IMR-90 (cell line): Measurements from ENCODE around the gene TGDS. TPM values are rescaled to one million over a fixed set of nuclear protein-coding genes. Genes with fewer than 3 reads are reported as not detected.

Experiments used
- ATAC-seq: fragments of 200-7000 bp; cut with Tn5 transposase; 2 replicates; pipeline ENCODE4 v1.9.1; 2020; ENCODE audit warnings: low read depth, mild to moderate bottlenecking, moderate library complexity
- BruUV-seq: library from RNA; stranded (reverse); fragments of 400-500 nt; replicated peaks from 2 replicates; lab custom pipeline; 2021; lab: Mats Ljungman, UMichigan
- CTCF ChIA-PET: fragments of 300-600 bp; formaldehyde crosslinking; extraction: SDS; loops from one replicate; lab custom pipeline; 2021; ENCODE audit warnings: antibody characterized with exemption; lab: Yijun Ruan, JAX
- POLR2A ChIA-PET: fragments of 300-600 bp; sonication (Branson Sonifier 250); formaldehyde crosslinking; loops from one replicate; lab custom pipeline; 2022; ENCODE audit warnings: antibody characterized with exemption; ENCODE audit not compliant: unreplicated experiment; lab: Charles Lee
- DNase-seq: peaks from one replicate; pipeline ENCODE4 v3.0.0; 2013
- H2AFZ ChIP-seq: replicated peaks from 2 replicates; pipeline ENCODE3; 2013; ENCODE audit warnings: low read length, mild to moderate bottlenecking; ENCODE audit not compliant: poor library complexity
- H2AK5ac ChIP-seq: 2 replicates; pipeline ENCODE4 v1.6.1; 2013; ENCODE audit warnings: low read depth, low read length, inconsistent platforms
- H2AK9ac ChIP-seq: replicated peaks from 2 replicates; pipeline ENCODE3; 2013; ENCODE audit warnings: mild to moderate bottlenecking, low read depth, low read length, moderate library complexity; ENCODE audit not compliant: poor library complexity
- H2BK120ac ChIP-seq: 2 replicates; pipeline ENCODE4 v1.6.1; 2013; ENCODE audit warnings: low read depth, low read length, inconsistent platforms
- H2BK15ac ChIP-seq: 3 replicates; pipeline ENCODE4 v1.6.1; 2013; ENCODE audit warnings: low read depth, low read length, inconsistent platforms
- H2BK20ac ChIP-seq: 2 replicates; pipeline ENCODE4 v1.6.1; 2013; ENCODE audit warnings: low read depth, mild to moderate bottlenecking, inconsistent platforms, low read length, moderate library complexity
- H2BK5ac ChIP-seq: 2 replicates; pipeline ENCODE4 v1.6.1; 2013; ENCODE audit warnings: mild to moderate bottlenecking, low read depth, low read length, inconsistent platforms; ENCODE audit not compliant: poor library complexity, severe bottlenecking
- H3K14ac ChIP-seq: replicated peaks from 2 replicates; pipeline ENCODE4 v1.6.1; 2013; ENCODE audit warnings: low read depth, low read length, inconsistent platforms
- H3K18ac ChIP-seq: 2 replicates; pipeline ENCODE4 v1.6.1; 2013; ENCODE audit warnings: low read depth, low read length, control low read depth
- H3K23ac ChIP-seq: 2 replicates; pipeline ENCODE4 v1.6.1; 2013; ENCODE audit warnings: low read depth, low read length, inconsistent platforms
- H3K27ac ChIP-seq: 2 replicates; pipeline ENCODE4 v1.5.1; 2013; ENCODE audit warnings: mild to moderate bottlenecking, control low read depth, low read length; ENCODE audit not compliant: insufficient read depth
- H3K27me3 ChIP-seq: 2 replicates; pipeline ENCODE4 v1.6.1; 2013; ENCODE audit warnings: low read length; ENCODE audit not compliant: control insufficient read depth, insufficient read depth
- H3K36me3 ChIP-seq: 2 replicates; pipeline ENCODE4 v1.6.1; 2013; ENCODE audit warnings: low read length, mixed read lengths; ENCODE audit not compliant: control insufficient read depth, insufficient read depth
- H3K4ac ChIP-seq: 2 replicates; pipeline ENCODE4 v1.6.1; 2013; ENCODE audit warnings: low read depth, low read length, inconsistent platforms
- H3K4me1 ChIP-seq: 2 replicates; pipeline ENCODE4 v1.6.1; 2013; ENCODE audit warnings: low read length, mixed read lengths; ENCODE audit not compliant: control insufficient read depth, insufficient read depth
- H3K4me2 ChIP-seq: 2 replicates; pipeline ENCODE4 v1.6.1; 2013; ENCODE audit warnings: low read depth, mild to moderate bottlenecking, control low read depth, low read length, moderate library complexity
- H3K4me3 ChIP-seq: 2 replicates; pipeline ENCODE4 v1.5.1; 2013; ENCODE audit warnings: low read depth, mild to moderate bottlenecking, control low read depth, low read length, moderate library complexity; ENCODE audit not compliant: insufficient read depth
- H3K56ac ChIP-seq: 2 replicates; pipeline ENCODE4 v1.6.1; 2013; ENCODE audit warnings: low read length, inconsistent platforms; ENCODE audit not compliant: insufficient read depth; ENCODE audit errors: extremely low read depth
- H3K79me1 ChIP-seq, 2 experiments: 2 replicates each; pipeline ENCODE4 v1.6.1; 2013; ENCODE audit warnings: low read length in 2 of 2, inconsistent platforms in 1 of 2, low read depth in 1 of 2
- H3K9ac ChIP-seq: 2 replicates; pipeline ENCODE4 v1.6.1; 2013; ENCODE audit warnings: low read depth, low read length, control low read depth
- H3K9me1 ChIP-seq: 2 replicates; pipeline ENCODE4 v1.6.1; 2013; ENCODE audit warnings: low read length, inconsistent platforms; ENCODE audit not compliant: insufficient read depth
- H3K9me3 ChIP-seq: 2 replicates; pipeline ENCODE4 v1.6.1; 2013; ENCODE audit warnings: low read length; ENCODE audit not compliant: control insufficient read depth, insufficient read depth
- H4K20me1 ChIP-seq: 2 replicates; pipeline ENCODE4 v1.6.1; 2013; ENCODE audit warnings: low read length, inconsistent platforms; ENCODE audit not compliant: insufficient read depth
- H4K5ac ChIP-seq: 2 replicates; pipeline ENCODE4 v1.6.1; 2013; ENCODE audit warnings: mild to moderate bottlenecking, low read depth, low read length, control low read depth
- H4K8ac ChIP-seq, 2 experiments: 2 replicates each; pipeline ENCODE4 v1.6.1; 2013; ENCODE audit warnings: low read depth in 2 of 2, low read length in 2 of 2, control low read depth in 1 of 2, inconsistent platforms in 1 of 2
- H4K91ac ChIP-seq: 2 replicates; pipeline ENCODE4 v1.6.1; 2013; ENCODE audit warnings: low read depth, low read length, inconsistent platforms; ENCODE audit not compliant: insufficient read depth
- BHLHE40 ChIP-seq: fragments of 150-350 bp; IDR thresholded peaks from 2 replicates; pipeline ENCODE4 v1.6.1; 2016; ENCODE audit warnings: mild to moderate bottlenecking, low read depth, low read length
- MAFK ChIP-seq: IDR thresholded peaks from 2 replicates; pipeline ENCODE4 v1.6.1; 2012; ENCODE audit warnings: low read depth, low read length, improper control_type of control experiment
- MAZ ChIP-seq: IDR thresholded peaks from 2 replicates; pipeline ENCODE4 v1.6.1; 2012; ENCODE audit warnings: low read depth, mild to moderate bottlenecking, low read length, improper control_type of control experiment, moderate library complexity, borderline replicate concordance
- NFE2L2 ChIP-seq: fragments of 150-350 bp; IDR thresholded peaks from 2 replicates; pipeline ENCODE4 v1.6.1; 2016; ENCODE audit warnings: low read depth, mild to moderate bottlenecking, low read length
- POLR2A ChIP-seq: IDR thresholded peaks from 2 replicates; pipeline ENCODE4 v1.6.1; 2012; ENCODE audit warnings: mild to moderate bottlenecking, low read depth, low read length
- WGBS, 2 experiments: methylation state at CpG; one replicate each; pipeline versions ENCODE4 v1.1.5 to v1.1.7; 2013; ENCODE audit warnings: missing lambda C conversion rate in 2 of 2; ENCODE audit not compliant: insufficient read length in 1 of 2; ENCODE audit errors: extremely low coverage in 2 of 2; 5-methylcytosine and 5-hydroxymethylcytosine counted together
- dilution Hi-C: fragments of 300-500 bp; cut with HindIII; formaldehyde crosslinking; loops from one replicate; pipeline ENCODE4 v1.14.3; 2018; ENCODE audit warnings: low sequenced_read_pairs; ENCODE audit not compliant: unreplicated experiment
- in situ Hi-C: fragments of 300-500 bp; cut with MboI; formaldehyde crosslinking; loops from 3 replicates; pipeline ENCODE4 v1.14.3; 2019; ENCODE audit warnings: low sequenced_read_pairs, inconsistent platforms, mixed read lengths
- intact Hi-C: fragments of 100-400 bp; cut with micrococcal nuclease; formaldehyde crosslinking; loops from 2 replicates; pipeline ENCODE4 v1.10.0; 2022
- polyA plus RNA-seq, 3 experiments: library from polyadenylated mRNA; depleted of rRNA; stranded (reverse); fragments of >200 nt; gene quantifications; 2 replicates each; pipeline ENCODE4 v1.2.3, GENCODE V29; 2012; ENCODE audit warnings: low replicate concordance in 1 of 3
- total RNA-seq: library from RNA; depleted of rRNA; stranded (reverse); fragments of >200 nt; gene quantifications from 2 replicates; pipeline ENCODE4 v1.2.3, GENCODE V29; 2012
- TF ChIP-seq, protein P1 (sequence below): conservative IDR thresholded peaks from 2 replicates; pipeline ENCODE4 v1.5.1; 2012; ENCODE audit warnings: mild to moderate bottlenecking, low read depth, low read length, improper control_type of control experiment

TGDS gene
- total and polyA plus RNA-seq, 2 of the 4 experiments (the other 2 are of a cell fraction), result 9.6 to 15.6 TPM

GRCh38 chr13:94630858-94631257 lies 34.9 kb upstream of the TGDS start:
- POLR2A ChIA-PET, result no interaction called here
- H3K4me1 ChIP-seq, result no peaks in the 10 kb centered on the region
- dilution Hi-C loops, result no loop called here

More at GRCh38 chr13:94630858-94631257, 34.9 kb upstream of the TGDS start:
- Histone ChIP-seq H3K14ac (no peak overlapping the region), H3K36me3 (peaks cover 6% of the 10 kb centered on the region), H2AK5ac (no peak overlapping the region), H4K8ac (no peak overlapping the region), H4K5ac (no peak overlapping the region), H3K18ac (no peak overlapping the region), H4K91ac (no peak overlapping the region), H3K79me1 (no peaks in the 10 kb centered on the region), H3K56ac (no peak overlapping the region), H3K27me3 (no peaks in the 10 kb centered on the region), H3K9me3 (no peaks in the 10 kb centered on the region), H3K9ac (no peak overlapping the region), H2BK5ac (no peak overlapping the region), H2AK9ac (no peak overlapping the region), H3K4me3 (no peak overlapping the region), H3K27ac (no peak overlapping the region), H4K20me1 (no peaks in the 10 kb centered on the region), H2BK15ac (no peak overlapping the region), H2AFZ (no peak overlapping the region), H2BK20ac (no peak overlapping the region), H3K4me2 (no peak overlapping the region), H2BK120ac (no peak overlapping the region), H3K4ac (no peak overlapping the region), H3K9me1 (no peaks in the 10 kb centered on the region), H3K23ac (no peak overlapping the region)
- ATAC-seq (no peak), DNase-seq (no peak)
- CTCF ChIA-PET, result no interaction called here
- intact Hi-C loops, result no loop called here
- TF ChIP-seq MAZ (no peak), BHLHE40 (no peak), POLR2A (no peak), NFE2L2 (no peak), MAFK (no peak)
- TF ChIP-seq, protein P1, sequence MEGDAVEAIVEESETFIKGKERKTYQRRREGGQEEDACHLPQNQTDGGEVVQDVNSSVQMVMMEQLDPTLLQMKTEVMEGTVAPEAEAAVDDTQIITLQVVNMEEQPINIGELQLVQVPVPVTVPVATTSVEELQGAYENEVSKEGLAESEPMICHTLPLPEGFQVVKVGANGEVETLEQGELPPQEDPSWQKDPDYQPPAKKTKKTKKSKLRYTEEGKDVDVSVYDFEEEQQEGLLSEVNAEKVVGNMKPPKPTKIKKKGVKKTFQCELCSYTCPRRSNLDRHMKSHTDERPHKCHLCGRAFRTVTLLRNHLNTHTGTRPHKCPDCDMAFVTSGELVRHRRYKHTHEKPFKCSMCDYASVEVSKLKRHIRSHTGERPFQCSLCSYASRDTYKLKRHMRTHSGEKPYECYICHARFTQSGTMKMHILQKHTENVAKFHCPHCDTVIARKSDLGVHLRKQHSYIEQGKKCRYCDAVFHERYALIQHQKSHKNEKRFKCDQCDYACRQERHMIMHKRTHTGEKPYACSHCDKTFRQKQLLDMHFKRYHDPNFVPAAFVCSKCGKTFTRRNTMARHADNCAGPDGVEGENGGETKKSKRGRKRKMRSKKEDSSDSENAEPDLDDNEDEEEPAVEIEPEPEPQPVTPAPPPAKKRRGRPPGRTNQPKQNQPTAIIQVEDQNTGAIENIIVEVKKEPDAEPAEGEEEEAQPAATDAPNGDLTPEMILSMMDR, result no peak
- in situ Hi-C loops, result no loop called here
- BruUV-seq, result no TSS peak
- WGBS, 2 experiments, result no CpG with 5 or more reads among the region's 2 CpGs
